GM12872 (cell line): ENCODE data around the gene TMEM176A.

Experiments
- TF ChIP-seq, protein P1 (sequence below): IDR thresholded peaks from 3 replicates; pipeline ENCODE4 v1.5.1; 2011; ENCODE audit warnings: low read depth, mild to moderate bottlenecking, low read length, moderate library complexity; ENCODE audit not compliant: insufficient read depth

Gene TMEM176A

DNA sequence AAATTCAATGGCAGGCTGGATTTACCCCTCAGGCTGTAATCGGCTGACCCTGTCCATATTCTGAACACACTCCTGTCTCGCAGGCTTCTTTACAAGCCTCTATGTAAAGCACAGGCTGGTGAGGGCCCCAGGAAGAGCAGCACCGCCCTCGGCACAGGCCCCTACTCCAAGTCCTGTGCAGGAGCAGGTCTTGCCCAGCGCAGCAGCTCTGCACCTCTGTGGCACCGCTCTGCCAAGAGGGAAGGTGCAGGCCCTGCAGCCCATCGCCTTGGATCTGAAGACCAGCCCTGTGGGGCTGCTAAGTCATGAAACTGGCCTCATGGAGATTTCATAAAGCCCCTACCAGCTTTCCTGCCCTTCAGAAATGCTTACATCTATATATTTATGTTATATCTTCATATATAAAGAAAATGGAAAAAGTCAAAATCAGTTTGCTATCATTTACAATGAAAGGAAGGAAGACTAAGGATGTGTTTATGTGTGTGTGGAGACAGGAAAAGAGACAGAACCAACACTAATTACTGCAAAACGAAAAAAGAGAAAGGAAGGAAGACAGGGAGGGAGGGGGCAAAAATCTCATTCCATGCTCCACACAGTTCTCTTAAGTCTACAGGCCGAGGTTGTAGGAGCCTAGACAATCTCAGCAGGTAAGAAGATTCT lies 10.0 kb upstream of the TMEM176A start:
- TF ChIP-seq, protein P1, sequence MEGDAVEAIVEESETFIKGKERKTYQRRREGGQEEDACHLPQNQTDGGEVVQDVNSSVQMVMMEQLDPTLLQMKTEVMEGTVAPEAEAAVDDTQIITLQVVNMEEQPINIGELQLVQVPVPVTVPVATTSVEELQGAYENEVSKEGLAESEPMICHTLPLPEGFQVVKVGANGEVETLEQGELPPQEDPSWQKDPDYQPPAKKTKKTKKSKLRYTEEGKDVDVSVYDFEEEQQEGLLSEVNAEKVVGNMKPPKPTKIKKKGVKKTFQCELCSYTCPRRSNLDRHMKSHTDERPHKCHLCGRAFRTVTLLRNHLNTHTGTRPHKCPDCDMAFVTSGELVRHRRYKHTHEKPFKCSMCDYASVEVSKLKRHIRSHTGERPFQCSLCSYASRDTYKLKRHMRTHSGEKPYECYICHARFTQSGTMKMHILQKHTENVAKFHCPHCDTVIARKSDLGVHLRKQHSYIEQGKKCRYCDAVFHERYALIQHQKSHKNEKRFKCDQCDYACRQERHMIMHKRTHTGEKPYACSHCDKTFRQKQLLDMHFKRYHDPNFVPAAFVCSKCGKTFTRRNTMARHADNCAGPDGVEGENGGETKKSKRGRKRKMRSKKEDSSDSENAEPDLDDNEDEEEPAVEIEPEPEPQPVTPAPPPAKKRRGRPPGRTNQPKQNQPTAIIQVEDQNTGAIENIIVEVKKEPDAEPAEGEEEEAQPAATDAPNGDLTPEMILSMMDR: no peak

DNA sequence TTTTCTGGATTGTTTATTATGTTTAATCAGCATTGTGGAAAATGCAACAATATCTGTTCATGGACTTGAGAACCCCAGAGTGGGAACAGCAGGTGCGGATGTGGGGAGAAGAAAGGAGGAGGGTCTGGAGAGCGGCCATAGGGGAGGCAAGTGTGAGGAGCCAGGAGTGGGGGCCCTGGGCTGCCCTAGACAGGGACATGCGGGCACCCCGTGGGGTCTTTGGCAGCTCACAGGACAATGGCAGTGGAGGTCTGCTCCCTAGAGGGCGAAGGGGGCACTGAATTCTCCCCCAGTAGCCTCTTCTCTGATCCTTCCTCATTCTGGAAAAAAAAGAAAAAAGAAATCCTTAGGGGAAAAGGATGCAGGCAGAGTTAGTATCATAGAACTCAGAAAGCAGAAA lies 9.3 kb upstream of the TMEM176A start:
- TF ChIP-seq, protein P1: no peak

DNA sequence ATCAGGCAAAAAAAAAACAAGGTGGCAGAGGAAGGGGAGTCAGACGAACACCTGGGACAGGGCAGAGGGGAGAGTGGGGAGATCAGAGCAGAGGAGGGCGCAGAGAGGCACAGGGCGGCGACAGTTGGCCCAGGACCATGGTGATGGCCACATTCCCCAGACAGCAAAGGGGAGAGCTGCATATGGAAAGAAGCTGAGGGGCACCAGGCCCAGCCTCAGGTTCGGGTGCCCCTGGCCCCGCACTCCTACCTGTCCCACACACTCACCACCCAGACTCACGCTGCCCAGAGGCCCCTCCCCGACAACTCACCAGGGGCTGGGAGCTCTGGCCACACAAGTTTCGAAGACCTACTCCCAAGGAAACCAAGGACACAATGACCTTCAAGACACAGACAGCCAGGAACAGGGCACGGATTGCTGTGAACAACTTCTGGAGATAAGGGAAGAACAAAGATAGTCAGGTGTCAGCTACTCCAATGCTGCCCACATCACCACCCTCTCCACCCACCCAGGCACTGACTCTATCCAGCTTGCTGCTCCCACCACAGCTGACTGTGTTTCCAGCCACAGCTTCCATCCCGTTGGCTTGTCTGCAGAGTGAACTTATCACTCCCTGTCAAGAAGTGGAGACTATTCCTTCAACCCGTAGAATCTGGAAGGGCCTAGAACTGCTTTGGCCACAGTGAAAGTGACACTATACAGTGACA lies 8.7 kb upstream of the TMEM176A start:
- TF ChIP-seq, protein P1: no peak

DNA sequence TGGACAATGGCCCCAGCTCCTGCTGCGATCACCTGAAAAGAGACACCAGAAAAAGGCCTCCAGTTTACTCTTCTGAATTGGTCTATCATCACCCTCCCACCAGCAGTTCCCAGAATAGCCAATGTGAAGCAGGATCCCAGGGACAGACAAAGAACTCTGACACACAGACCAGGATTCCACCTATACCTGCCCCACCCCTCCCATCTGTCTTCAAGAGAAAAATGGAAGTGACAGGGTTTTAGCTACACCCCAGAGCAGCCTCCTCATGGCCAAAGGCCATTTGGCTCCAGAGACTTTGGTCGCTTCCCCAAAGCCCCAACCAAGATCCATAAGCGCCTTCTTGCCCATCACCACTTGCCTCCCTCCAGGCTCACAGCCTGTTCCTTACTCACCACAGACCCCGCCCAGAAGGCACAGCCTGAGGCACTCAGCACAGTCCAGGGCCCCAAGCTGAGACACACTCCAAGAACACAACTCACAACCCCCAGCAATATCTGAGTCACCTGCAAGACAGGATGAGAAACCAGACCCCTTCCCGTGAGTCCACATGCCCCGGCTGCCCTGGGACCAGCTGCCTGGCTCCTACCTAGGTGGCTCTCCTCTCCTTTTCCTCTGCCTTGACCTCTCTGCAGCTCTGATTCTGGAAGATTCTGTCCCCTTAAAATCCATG lies 6.9 kb upstream of the TMEM176A start:
- TF ChIP-seq, protein P1: no peak

GRCh38 chr7:150797661-150798060 lies 2.9 kb upstream of the TMEM176A start:
- TF ChIP-seq, protein P1: no peak

DNA sequence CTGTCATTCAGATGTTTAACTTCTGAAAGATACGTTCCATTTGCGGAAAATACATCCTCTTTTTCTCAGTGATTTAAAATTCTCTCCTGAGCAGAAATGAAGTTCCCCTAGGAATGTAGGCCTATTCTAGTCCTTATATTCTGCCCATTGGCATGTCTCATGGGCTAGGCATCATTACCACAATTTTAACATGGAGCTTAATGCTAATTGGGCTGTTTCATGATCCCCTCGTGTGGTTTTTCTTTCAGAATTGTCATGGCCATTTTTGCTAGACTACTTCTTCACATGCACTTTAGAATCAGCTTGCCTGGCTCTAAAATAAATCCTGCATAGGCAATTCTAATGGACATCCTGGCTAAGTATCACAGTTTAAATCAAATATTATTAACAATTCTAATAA lies 1.4 kb upstream of the TMEM176A start:
- TF ChIP-seq, protein P1: no peak

DNA sequence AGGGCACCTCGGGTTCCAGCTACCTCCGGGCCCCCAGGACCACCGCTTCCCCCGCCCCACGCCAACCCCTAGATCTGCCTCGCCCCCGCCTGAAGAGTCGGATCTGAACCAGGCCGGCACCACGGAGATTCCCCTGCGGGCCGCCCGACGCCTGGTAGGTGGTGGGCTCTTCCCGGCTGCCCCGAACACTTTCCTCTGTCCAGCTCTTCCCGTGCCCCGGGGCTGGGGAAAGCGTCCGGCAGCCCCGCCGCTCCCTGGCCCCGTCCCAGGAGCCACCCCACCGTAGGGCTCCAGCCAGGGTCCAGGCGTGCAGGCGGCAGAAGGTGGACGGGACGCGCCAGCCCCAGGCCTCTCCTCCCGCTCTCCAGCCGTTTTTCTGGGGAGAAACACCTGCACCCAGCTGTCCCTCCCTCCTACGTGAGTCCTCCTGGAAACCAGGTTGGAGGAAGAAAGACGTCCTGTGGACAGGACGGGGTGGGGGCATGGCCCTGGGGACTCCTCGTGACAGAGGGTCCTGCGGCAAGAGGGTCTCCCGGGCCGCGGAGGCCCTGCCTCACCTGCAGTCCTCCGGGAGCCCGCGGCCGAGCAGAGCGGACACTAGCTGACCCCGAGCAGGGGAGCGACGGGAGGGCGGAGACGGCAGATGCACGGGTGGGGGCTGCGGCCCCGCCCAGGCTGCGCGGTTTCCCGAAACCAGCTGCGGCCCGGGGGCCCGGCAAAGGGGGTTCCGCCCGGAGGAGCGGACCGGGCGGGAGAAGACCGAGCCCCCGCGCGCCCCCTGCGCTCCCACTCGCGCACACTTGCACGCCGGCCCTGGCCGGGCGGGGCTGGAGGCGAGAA lies 608 bp upstream of the TMEM176A start, which contains the start of gene TMEM176B:
Gene TMEM176B (minus strand): TSS at position 624 of the 840 bp plus-strand sequence. CDS start 3,795 bp downstream, outside the sequence.
- TF ChIP-seq, protein P1: no peak
